GM12872 (cell line): ENCODE measurements around the gene MXRA7.

Source experiments
- CTCF ChIP-seq: IDR thresholded peaks from 3 replicates; pipeline ENCODE4 v1.5.1; 2011; ENCODE audit warnings: low read depth, mild to moderate bottlenecking, low read length, moderate library complexity; ENCODE audit not compliant: insufficient read depth

MXRA7 gene

GRCh38 chr17:76732734-76733617 lies 22.2 kb upstream of the MXRA7 start:
- TF ChIP-seq CTCF, result no peak

DNA sequence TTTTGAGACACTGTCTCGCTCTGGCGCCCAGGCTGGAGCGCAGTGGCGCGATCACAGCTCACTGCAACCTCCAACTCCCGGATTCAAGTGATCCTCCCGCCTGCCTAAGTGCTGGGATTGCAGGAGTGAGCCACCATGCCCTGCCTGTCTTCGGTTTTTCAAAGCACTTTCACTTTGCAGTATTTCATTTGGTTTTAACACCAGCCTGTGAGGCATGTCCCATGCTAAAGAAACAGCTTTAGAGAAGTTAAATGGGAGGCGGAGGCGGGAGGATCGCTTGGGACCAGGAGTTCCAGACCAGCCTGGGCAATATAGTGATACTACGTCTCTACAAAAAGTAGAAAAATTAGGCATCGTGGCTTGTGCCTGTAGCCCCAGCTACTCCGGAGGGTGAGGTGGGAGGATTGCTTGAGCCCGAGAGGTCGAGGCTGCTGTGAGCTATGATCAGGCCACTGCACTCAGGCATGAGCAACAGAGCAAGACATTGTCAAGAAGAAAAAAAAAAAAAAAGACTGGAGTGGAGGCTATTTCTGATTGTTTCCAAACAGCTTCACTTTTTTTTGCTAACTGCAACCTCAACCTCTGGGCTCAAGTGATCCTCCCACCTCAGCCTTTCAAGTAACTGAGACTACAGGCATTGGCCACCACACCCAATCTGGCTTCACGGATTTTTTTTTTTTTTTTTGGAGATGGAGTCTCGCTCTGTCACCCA lies 17.1 kb upstream of the MXRA7 start:
- no peak for TF ChIP-seq CTCF

DNA sequence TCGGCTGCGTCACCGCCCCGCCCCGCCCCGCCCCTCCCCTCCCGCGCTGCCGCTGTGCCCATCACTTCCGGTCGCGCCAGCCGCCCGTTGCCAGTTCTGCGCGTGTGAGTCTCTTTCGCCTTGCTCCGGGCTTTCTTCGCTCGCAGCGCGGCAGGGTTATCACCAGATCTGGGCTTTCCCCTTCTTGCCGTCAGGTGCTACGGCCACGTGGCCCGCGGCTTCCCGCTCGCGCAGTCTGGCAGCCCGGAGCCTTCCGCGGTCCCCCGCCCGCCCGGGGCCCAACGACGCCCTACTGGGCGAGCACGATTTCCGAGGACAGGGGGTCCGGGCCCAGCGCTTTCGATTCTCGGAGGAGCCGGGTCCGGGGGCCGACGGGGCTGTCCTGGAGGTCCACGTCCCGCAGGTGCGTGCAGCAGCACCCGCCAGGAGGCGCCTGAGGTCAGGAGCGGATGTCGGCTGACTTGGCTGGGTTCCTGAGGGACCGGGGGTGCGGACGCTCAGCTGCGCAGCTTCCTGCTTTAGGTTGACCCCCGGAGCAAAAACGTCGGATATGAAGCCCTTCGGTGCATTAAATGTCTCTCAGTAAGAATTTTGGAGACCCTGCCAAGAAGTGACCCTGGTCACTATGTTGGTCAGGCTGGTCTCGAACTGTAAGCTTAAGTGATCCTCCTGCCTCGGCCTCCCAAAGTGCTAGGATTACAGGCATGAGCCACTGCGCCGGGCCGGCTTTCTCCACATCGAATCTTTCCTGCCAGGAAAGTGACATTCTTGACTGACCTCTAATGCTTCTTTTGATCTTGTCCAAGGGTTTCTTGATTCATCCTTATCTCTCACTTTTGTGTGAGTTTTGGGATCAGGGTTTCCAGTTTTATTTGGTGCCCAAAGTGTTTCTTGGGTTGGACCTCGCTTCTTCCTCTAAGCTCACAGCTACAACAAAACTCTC lies 16.3 kb upstream of the MXRA7 start, which contains the start of gene METTL23:
Gene METTL23, plus strand, starts transcription at position 64 of the 943 bp plus-strand sequence. CDS start 2,872 bp downstream, outside the sequence.
- peak; percentile 77 for TF ChIP-seq CTCF

GRCh38 chr17:76726231-76726775 lies 15.5 kb upstream of the MXRA7 start, which contains the start of gene JMJD6:
Gene JMJD6 (minus strand): TSS chr17:76726606. CDS start chr17:76726475, 131 bp downstream.
- TF ChIP-seq CTCF, result no peak

GRCh38 chr17:76725580-76726230 lies 14.9 kb upstream of the MXRA7 start:
- TF ChIP-seq CTCF, result no peak

GRCh38 chr17:76723812-76724211 lies 13.0 kb upstream of the MXRA7 start:
- no peak for TF ChIP-seq CTCF
